GM12878 (cell line): ENCODE results near the gene HSF4.

Experiments
- SREBF2 ChIP-seq: IDR thresholded peaks from 2 replicates; pipeline ENCODE4 v1.6.1; 2012; ENCODE audit warnings: mild to moderate bottlenecking, low read length
- YY1 ChIP-seq: IDR thresholded peaks from 2 replicates; pipeline ENCODE4 v1.6.1; 2011; ENCODE audit warnings: low read depth, mild to moderate bottlenecking, low read length
- TF ChIP-seq, protein P1 (sequence below): IDR thresholded peaks from 2 replicates; pipeline ENCODE4 v1.6.1; 2012; ENCODE audit warnings: mild to moderate bottlenecking, low read depth, low read length

DNA sequence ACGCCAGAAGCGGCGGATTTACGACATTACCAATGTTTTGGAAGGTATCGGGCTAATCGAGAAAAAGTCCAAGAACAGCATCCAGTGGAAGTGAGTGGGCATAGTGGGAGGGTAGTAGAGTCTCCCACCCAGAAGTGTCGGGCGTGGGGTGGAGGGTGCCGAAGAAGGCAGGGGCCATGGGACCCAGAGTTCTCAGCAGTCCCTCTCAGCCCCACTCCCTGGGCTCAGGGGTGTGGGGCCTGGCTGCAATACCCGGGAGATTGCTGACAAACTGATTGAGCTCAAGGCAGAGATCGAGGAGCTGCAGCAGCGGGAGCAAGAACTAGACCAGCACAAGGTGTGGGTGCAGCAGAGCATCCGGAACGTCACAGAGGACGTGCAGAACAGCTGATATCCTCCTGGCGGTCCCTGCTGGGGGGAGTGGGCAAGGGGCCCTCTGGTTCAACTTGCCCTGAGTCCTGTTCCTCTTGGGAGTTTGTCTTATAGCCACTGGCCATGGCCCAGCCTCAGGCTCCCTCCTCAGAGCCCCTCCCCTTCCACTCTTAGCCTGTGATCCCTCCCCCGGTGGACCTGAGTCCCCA lies 28.3 kb downstream of the HSF4 start:
- TF ChIP-seq YY1 (no peak), SREBF2 (no peak)
- TF ChIP-seq, protein P1, sequence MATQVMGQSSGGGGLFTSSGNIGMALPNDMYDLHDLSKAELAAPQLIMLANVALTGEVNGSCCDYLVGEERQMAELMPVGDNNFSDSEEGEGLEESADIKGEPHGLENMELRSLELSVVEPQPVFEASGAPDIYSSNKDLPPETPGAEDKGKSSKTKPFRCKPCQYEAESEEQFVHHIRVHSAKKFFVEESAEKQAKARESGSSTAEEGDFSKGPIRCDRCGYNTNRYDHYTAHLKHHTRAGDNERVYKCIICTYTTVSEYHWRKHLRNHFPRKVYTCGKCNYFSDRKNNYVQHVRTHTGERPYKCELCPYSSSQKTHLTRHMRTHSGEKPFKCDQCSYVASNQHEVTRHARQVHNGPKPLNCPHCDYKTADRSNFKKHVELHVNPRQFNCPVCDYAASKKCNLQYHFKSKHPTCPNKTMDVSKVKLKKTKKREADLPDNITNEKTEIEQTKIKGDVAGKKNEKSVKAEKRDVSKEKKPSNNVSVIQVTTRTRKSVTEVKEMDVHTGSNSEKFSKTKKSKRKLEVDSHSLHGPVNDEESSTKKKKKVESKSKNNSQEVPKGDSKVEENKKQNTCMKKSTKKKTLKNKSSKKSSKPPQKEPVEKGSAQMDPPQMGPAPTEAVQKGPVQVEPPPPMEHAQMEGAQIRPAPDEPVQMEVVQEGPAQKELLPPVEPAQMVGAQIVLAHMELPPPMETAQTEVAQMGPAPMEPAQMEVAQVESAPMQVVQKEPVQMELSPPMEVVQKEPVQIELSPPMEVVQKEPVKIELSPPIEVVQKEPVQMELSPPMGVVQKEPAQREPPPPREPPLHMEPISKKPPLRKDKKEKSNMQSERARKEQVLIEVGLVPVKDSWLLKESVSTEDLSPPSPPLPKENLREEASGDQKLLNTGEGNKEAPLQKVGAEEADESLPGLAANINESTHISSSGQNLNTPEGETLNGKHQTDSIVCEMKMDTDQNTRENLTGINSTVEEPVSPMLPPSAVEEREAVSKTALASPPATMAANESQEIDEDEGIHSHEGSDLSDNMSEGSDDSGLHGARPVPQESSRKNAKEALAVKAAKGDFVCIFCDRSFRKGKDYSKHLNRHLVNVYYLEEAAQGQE: no peak
